DND-41 (cell line): Measurements from ENCODE around the gene PRPF39.

Experiments used
- ATAC-seq: fragments of 200-7000 bp; cut with Tn5 transposase; 3 replicates; pipeline ENCODE4 v1.9.1; 2021; ENCODE audit warnings: low read depth; ENCODE audit not compliant: insufficient read depth
- DNase-seq: peaks from one replicate; pipeline ENCODE4 v3.0.0-alpha.2; 2020
- H2AFZ ChIP-seq: 2 replicates; pipeline ENCODE4 v1.6.0; 2012; ENCODE audit warnings: low read depth, low read length
- H3K27ac ChIP-seq: 2 replicates; pipeline ENCODE4 v1.5.1; 2012; ENCODE audit warnings: low read length, inconsistent platforms
- H3K27me3 ChIP-seq: fragments of 200-600 bp; sonication (generic); 2 replicates; pipeline ENCODE4 v1.6.0; 2012; ENCODE audit warnings: low read length, mild to moderate bottlenecking, inconsistent platforms; ENCODE audit not compliant: insufficient read depth, poor library complexity
- H3K36me3 ChIP-seq: 2 replicates; pipeline ENCODE4 v1.5.1; 2012; ENCODE audit warnings: low read length, inconsistent platforms; ENCODE audit not compliant: insufficient read depth
- H3K4me1 ChIP-seq: 2 replicates; pipeline ENCODE4 v1.5.1; 2012; ENCODE audit warnings: mild to moderate bottlenecking, low read length; ENCODE audit not compliant: insufficient read depth
- H3K4me2 ChIP-seq: 2 replicates; pipeline ENCODE4 v1.6.0; 2012; ENCODE audit warnings: mild to moderate bottlenecking, moderate library complexity, low read length, inconsistent platforms; ENCODE audit not compliant: insufficient read depth
- H3K4me3 ChIP-seq, 2 experiments: fragments of 200-600 bp in 1 of 2; shearing (Covaris generic) in 1 of 2; 2 replicates each; pipeline ENCODE4 v1.5.1; 2012 to 2016; ENCODE audit warnings: inconsistent platforms in 2 of 2, low read length in 2 of 2, mild to moderate bottlenecking in 2 of 2, low read depth in 1 of 2, moderate library complexity in 1 of 2
- H3K79me2 ChIP-seq: 2 replicates; pipeline ENCODE4 v1.6.0; 2012; ENCODE audit warnings: low read length, inconsistent platforms; ENCODE audit not compliant: insufficient read depth
- H3K9ac ChIP-seq: 2 replicates; pipeline ENCODE4 v1.6.0; 2012; ENCODE audit warnings: low read depth, mild to moderate bottlenecking, inconsistent platforms, low read length, moderate library complexity
- H3K9me3 ChIP-seq: 2 replicates; pipeline ENCODE4 v1.5.1; 2012; ENCODE audit warnings: low read length, moderate library complexity, mild to moderate bottlenecking, inconsistent platforms; ENCODE audit not compliant: insufficient read depth, severe bottlenecking
- H4K20me1 ChIP-seq: 2 replicates; pipeline ENCODE4 v1.6.0; 2012; ENCODE audit warnings: low read length; ENCODE audit not compliant: insufficient read depth
- EZH2 ChIP-seq: IDR thresholded peaks from 3 replicates; pipeline ENCODE4 v1.6.1; 2012; ENCODE audit warnings: borderline replicate concordance, low read depth, mild to moderate bottlenecking, moderate library complexity, low read length, inconsistent platforms; ENCODE audit not compliant: severe bottlenecking
- TF ChIP-seq, protein P1 (sequence below): IDR thresholded peaks from 2 replicates; pipeline ENCODE4 v1.5.1; 2012; ENCODE audit warnings: borderline replicate concordance, low read length, moderate library complexity, mild to moderate bottlenecking; ENCODE audit not compliant: poor library complexity, severe bottlenecking; ENCODE audit errors: extremely low read depth

Gene PRPF39

DNA sequence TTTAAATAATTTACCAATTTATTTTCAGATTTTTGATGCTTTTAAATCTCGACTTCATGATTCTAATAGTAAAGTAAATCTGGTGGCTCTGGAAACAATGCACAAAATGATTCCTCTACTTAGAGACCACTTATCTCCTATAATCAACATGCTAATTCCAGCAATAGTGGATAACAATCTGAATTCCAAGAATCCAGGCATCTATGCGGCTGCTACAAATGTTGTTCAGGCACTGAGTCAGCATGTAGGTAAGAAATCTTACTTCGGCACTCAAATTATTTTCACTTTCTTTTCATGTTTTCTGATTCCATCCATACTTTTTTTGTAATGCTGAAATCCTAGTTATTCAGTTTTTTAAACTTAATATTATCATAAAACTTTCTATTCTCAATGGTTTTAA is 15.5 kb upstream of the PRPF39 start:
- Histone ChIP-seq H3K9me3 (no peaks in the 10 kb centered on the region), H3K9ac (no peak overlapping the region), H2AFZ (no peak overlapping the region), H3K4me2 (no peak overlapping the region), H3K4me1 (no peaks in the 10 kb centered on the region), H3K27me3 (no peaks in the 10 kb centered on the region), H3K27ac (no peak overlapping the region), H3K36me3 (peaks cover 9% of the 10 kb centered on the region; the same call in 1 of the 2 replicates), H3K4me3 (no peak overlapping the region), H4K20me1 (peaks cover 2% of the 10 kb centered on the region; the same call in 1 of the 2 replicates), H3K79me2 (0 out of 2 replicates have a peak, but pooled peaks cover 3% of the 10 kb centered on the region)
- ATAC-seq (no peak), DNase-seq (no peak)
- no peak for TF ChIP-seq EZH2
- TF ChIP-seq, protein P1, sequence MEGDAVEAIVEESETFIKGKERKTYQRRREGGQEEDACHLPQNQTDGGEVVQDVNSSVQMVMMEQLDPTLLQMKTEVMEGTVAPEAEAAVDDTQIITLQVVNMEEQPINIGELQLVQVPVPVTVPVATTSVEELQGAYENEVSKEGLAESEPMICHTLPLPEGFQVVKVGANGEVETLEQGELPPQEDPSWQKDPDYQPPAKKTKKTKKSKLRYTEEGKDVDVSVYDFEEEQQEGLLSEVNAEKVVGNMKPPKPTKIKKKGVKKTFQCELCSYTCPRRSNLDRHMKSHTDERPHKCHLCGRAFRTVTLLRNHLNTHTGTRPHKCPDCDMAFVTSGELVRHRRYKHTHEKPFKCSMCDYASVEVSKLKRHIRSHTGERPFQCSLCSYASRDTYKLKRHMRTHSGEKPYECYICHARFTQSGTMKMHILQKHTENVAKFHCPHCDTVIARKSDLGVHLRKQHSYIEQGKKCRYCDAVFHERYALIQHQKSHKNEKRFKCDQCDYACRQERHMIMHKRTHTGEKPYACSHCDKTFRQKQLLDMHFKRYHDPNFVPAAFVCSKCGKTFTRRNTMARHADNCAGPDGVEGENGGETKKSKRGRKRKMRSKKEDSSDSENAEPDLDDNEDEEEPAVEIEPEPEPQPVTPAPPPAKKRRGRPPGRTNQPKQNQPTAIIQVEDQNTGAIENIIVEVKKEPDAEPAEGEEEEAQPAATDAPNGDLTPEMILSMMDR: no peak

- H4K20me1 ChIP-seq: no peaks in the 10 kb centered on the region
Observed at GRCh38 chr14:45070215-45070614, 13.7 kb upstream of the PRPF39 start.

GRCh38 chr14:45072126-45072525 is 11.8 kb upstream of the PRPF39 start:
- H2AFZ ChIP-seq: no peak overlapping the region
- no peak for ATAC-seq
- H3K4me3 ChIP-seq: no peak overlapping the region
- no peaks in the 10 kb centered on the region for H3K27me3 ChIP-seq
- no peak for TF ChIP-seq EZH2
- TF ChIP-seq, protein P1: no peak
- no peak for DNase-seq
- no peak overlapping the region for H3K27ac ChIP-seq
- no peak overlapping the region for H3K4me2 ChIP-seq
- no peaks in the 10 kb centered on the region for H3K4me1 ChIP-seq
- no peaks in the 10 kb centered on the region for H3K9me3 ChIP-seq
- no peak overlapping the region for H3K9ac ChIP-seq
- peaks cover 12% of the 10 kb centered on the region; the same call in 1 of the 2 replicates for H3K36me3 ChIP-seq
- H3K79me2 ChIP-seq: no peaks in the 10 kb centered on the region
- no peaks in the 10 kb centered on the region for H4K20me1 ChIP-seq

More at GRCh38 chr14:45070215-45070614, 13.7 kb upstream of the PRPF39 start:
- Histone ChIP-seq H3K27ac (no peak overlapping the region), H2AFZ (no peak overlapping the region), H3K27me3 (no peaks in the 10 kb centered on the region), H3K4me1 (no peaks in the 10 kb centered on the region), H3K36me3 (peaks cover 12% of the 10 kb centered on the region; the same call in 1 of the 2 replicates), H3K9ac (no peak overlapping the region), H3K4me2 (no peak overlapping the region), H3K4me3 (no peak overlapping the region), H3K79me2 (no peaks in the 10 kb centered on the region), H3K9me3 (no peaks in the 10 kb centered on the region)
- ATAC-seq: no peak
- DNase-seq: no peak
- TF ChIP-seq, protein P1: no peak
- TF ChIP-seq EZH2: no peak
